Fibroblast of lung (primary cell): ENCODE results near the gene TOGARAM2. TPM values are rescaled to one million over a fixed set of nuclear protein-coding genes. Genes with fewer than 3 reads are reported as not detected.

Experiments used
- DNase-seq, 2 donors: peaks; one replicate each; pipeline versions ENCODE4 v3.0.0 to v3.0.0-alpha.2; 2010; ENCODE audit warnings: low read depth in 2 of 2
- H2AFZ ChIP-seq: 2 replicates; pipeline ENCODE4 v1.5.1; 2012; ENCODE audit warnings: low read length, control low read depth, inconsistent platforms
- H3K27ac ChIP-seq: 2 replicates; pipeline ENCODE4 v1.5.1; 2011; ENCODE audit warnings: low read length, control low read depth; ENCODE audit not compliant: insufficient read depth
- H3K27me3 ChIP-seq: 2 replicates; pipeline ENCODE4 v1.5.1; 2011; ENCODE audit warnings: mild to moderate bottlenecking, low read length; ENCODE audit not compliant: control insufficient read depth, insufficient read depth
- H3K36me3 ChIP-seq: 2 replicates; pipeline ENCODE4 v1.5.1; 2011; ENCODE audit warnings: low read length; ENCODE audit not compliant: control insufficient read depth, insufficient read depth
- H3K4me1 ChIP-seq: 2 replicates; pipeline ENCODE4 v1.5.1; 2011; ENCODE audit warnings: low read length; ENCODE audit not compliant: control insufficient read depth, insufficient read depth; ENCODE audit errors: extremely low read depth
- H3K4me2 ChIP-seq: 2 replicates; pipeline ENCODE4 v1.5.1; 2011; ENCODE audit warnings: low read length, control low read depth; ENCODE audit not compliant: insufficient read depth; ENCODE audit errors: extremely low read depth
- H3K4me3 ChIP-seq, 4 experiments: fragments of 200-600 bp in 1 of 4; sonication (generic) in 1 of 4; replicated peaks in 1 of 4; 2 replicates each; pipeline ENCODE4 v1.5.1; 2011 to 2016; ENCODE audit warnings: low read length in 4 of 4, low read depth in 3 of 4, mild to moderate bottlenecking in 3 of 4, control low read depth in 2 of 4, inconsistent platforms in 1 of 4, mixed read lengths in 1 of 4; ENCODE audit not compliant: insufficient read depth in 1 of 4; ENCODE audit errors: control extremely low read depth in 1 of 4
- H3K79me2 ChIP-seq: 2 replicates; pipeline ENCODE4 v1.5.1; 2012; ENCODE audit warnings: mild to moderate bottlenecking, low read length, inconsistent platforms; ENCODE audit not compliant: control insufficient read depth, insufficient read depth
- H3K9ac ChIP-seq: 2 replicates; pipeline ENCODE4 v1.5.1; 2011; ENCODE audit warnings: mild to moderate bottlenecking, low read length, control low read depth; ENCODE audit not compliant: insufficient read depth
- H3K9me3 ChIP-seq: 2 replicates; pipeline ENCODE4 v1.5.1; 2012; ENCODE audit warnings: low read depth, low read length; ENCODE audit not compliant: control insufficient read depth, insufficient read depth
- H4K20me1 ChIP-seq: 2 replicates; pipeline ENCODE4 v1.5.1; 2011; ENCODE audit warnings: low read length; ENCODE audit not compliant: control insufficient read depth, insufficient read depth; ENCODE audit errors: extremely low read depth
- EZH2 ChIP-seq: IDR thresholded peaks from 2 replicates; pipeline ENCODE4 v1.5.1; 2012; ENCODE audit warnings: low read length, control low read depth, mild to moderate bottlenecking; ENCODE audit errors: missing control alignments
- polyA plus RNA-seq, 2 donors: library from polyadenylated mRNA; depleted of rRNA in 1 of 2; stranded (reverse) in 1 of 2; unstranded in 1 of 2; fragments of >200 nt; gene quantifications; 2 replicates each; pipeline ENCODE4 v1.2.1, GENCODE V29; 2011 to 2012; ENCODE audit warnings: missing spikeins in 1 of 2
- total RNA-seq: library from RNA; depleted of rRNA; stranded (reverse); fragments of >200 nt; gene quantifications from 2 replicates; pipeline ENCODE4 v1.2.1, GENCODE V29; 2014
- TF ChIP-seq, protein P1 (sequence below), 2 donors: IDR thresholded peaks in 1 of 2; conservative IDR thresholded peaks in 1 of 2; 1 replicate in 1 of 2; 2 replicates in 1 of 2; pipeline ENCODE4 v1.5.1; 2011 to 2012; ENCODE audit warnings: low read length in 2 of 2, control low read depth in 1 of 2, inconsistent platforms in 1 of 2, low read depth in 1 of 2, mild to moderate bottlenecking in 1 of 2

TOGARAM2 gene
- total and polyA plus RNA-seq, 2 donors (not counting 1 experiment from before 2014, with no cell fraction given): 0.15 to 0.33 TPM

DNA sequence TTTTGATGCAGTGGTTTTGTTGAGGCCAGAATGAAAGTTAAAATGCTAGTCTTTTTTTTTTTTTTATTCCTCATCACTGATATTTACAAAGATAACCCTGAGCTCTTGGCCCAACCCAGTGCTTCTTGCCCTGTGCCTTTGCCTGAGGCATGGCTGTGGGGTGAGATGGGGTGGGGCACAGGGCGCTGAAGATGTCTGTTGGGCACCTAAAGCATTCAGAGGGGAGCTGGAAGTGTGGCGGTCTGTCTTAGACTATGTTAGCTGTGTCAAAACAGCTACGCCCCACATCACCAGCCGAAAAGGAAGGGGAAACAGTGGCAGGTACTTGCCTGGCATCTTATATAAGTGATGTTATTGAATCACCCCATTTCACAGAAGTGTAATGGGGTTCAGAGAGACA, 20.7 kb downstream of the TOGARAM2 start:
- H3K4me3 ChIP-seq: no peak overlapping the region
- no peak for TF ChIP-seq EZH2
- TF ChIP-seq, protein P1, sequence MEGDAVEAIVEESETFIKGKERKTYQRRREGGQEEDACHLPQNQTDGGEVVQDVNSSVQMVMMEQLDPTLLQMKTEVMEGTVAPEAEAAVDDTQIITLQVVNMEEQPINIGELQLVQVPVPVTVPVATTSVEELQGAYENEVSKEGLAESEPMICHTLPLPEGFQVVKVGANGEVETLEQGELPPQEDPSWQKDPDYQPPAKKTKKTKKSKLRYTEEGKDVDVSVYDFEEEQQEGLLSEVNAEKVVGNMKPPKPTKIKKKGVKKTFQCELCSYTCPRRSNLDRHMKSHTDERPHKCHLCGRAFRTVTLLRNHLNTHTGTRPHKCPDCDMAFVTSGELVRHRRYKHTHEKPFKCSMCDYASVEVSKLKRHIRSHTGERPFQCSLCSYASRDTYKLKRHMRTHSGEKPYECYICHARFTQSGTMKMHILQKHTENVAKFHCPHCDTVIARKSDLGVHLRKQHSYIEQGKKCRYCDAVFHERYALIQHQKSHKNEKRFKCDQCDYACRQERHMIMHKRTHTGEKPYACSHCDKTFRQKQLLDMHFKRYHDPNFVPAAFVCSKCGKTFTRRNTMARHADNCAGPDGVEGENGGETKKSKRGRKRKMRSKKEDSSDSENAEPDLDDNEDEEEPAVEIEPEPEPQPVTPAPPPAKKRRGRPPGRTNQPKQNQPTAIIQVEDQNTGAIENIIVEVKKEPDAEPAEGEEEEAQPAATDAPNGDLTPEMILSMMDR (conservative IDR thresholded peaks at IDR 0.05 in 1 of 2, IDR thresholded peaks at IDR 0.05 in 1 of 2; ENCODE audit: low read depth in 1 of 2, low read length in 2 of 2): no peak
- H4K20me1 ChIP-seq: no peaks in the 10 kb centered on the region
- H3K9me3 ChIP-seq: peaks cover 2% of the 10 kb centered on the region
- no peak overlapping the region for H3K27ac ChIP-seq
- H3K9ac ChIP-seq: no peak overlapping the region
- H3K36me3 ChIP-seq: no peaks in the 10 kb centered on the region
- no peak overlapping the region for H2AFZ ChIP-seq
- H3K4me1 ChIP-seq: no peaks in the 10 kb centered on the region
- H3K4me2 ChIP-seq: no peak overlapping the region
- H3K27me3 ChIP-seq: no peaks in the 10 kb centered on the region
- H3K79me2 ChIP-seq: no peaks in the 10 kb centered on the region
- DNase-seq: no peak

DNA sequence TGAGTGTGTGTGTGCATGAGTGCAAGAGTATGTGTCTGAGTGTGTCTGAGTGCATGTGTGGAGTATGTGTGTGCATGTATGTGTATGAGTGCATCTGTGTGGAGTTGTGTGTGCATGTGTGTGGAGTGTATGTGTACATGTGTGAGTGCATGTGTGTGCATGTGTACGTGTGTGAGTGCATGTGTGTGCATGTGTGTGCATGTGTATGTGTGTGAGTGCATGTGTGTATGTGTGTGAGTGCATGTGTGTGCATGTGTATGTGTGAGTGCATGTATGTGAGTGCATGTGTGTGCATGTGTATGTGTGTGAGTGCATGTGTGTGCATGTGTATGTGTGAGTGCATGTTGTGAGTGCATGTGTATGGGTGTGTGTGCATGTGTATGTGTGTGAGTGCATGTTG, 23.7 kb downstream of the TOGARAM2 start:
- peaks cover 2% of the 10 kb centered on the region for H3K9me3 ChIP-seq
- no peak for DNase-seq
- no peak overlapping the region for H3K9ac ChIP-seq
- TF ChIP-seq, protein P1 (conservative IDR thresholded peaks at IDR 0.05 in 1 of 2, IDR thresholded peaks at IDR 0.05 in 1 of 2; ENCODE audit: low read depth in 1 of 2, low read length in 2 of 2): no peak
- no peak for TF ChIP-seq EZH2
- H3K27me3 ChIP-seq: no peaks in the 10 kb centered on the region
- H3K79me2 ChIP-seq: no peaks in the 10 kb centered on the region
- no peaks in the 10 kb centered on the region for H3K4me1 ChIP-seq
- no peak overlapping the region for H3K4me3 ChIP-seq
- H2AFZ ChIP-seq: no peak overlapping the region
- no peaks in the 10 kb centered on the region for H4K20me1 ChIP-seq
- no peak overlapping the region for H3K27ac ChIP-seq
- no peaks in the 10 kb centered on the region for H3K36me3 ChIP-seq
- no peak overlapping the region for H3K4me2 ChIP-seq

DNA sequence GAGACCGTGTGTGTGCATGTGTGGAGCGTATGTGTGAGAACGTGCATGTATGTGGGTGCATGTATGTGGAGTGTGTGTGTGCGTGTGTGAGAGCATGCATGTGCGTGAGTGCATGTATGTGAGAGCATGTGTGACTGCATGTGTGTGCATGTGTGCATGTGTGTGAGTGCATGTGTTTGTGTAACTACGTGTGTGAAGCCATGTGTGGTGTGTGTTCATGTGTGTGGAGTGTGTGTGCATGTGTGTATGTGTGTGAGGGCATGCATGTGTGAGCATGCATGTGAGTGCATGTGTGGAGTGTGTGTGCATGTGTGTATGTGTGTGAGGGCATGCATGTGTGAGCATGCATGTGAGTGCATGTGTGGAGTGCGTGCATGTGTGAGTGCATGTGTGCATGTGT, 24.2 kb downstream of the TOGARAM2 start:
- no peaks in the 10 kb centered on the region for H4K20me1 ChIP-seq
- DNase-seq: no peak
- no peak overlapping the region for H3K4me3 ChIP-seq
- peaks cover 2% of the 10 kb centered on the region for H3K9me3 ChIP-seq
- no peaks in the 10 kb centered on the region for H3K36me3 ChIP-seq
- H3K9ac ChIP-seq: no peak overlapping the region
- H3K27me3 ChIP-seq: no peaks in the 10 kb centered on the region
- no peak overlapping the region for H3K27ac ChIP-seq
- no peak overlapping the region for H3K4me2 ChIP-seq
- TF ChIP-seq EZH2: no peak
- TF ChIP-seq, protein P1 (conservative IDR thresholded peaks at IDR 0.05 in 1 of 2, IDR thresholded peaks at IDR 0.05 in 1 of 2; ENCODE audit: low read depth in 1 of 2, low read length in 2 of 2): no peak
- H2AFZ ChIP-seq: no peak overlapping the region
- H3K4me1 ChIP-seq: no peaks in the 10 kb centered on the region
- H3K79me2 ChIP-seq: no peaks in the 10 kb centered on the region
